ENCODE measurements around the gene C1QTNF1. TPM values are rescaled to one million over a fixed set of nuclear protein-coding genes. Genes with fewer than 3 reads are reported as not detected.

Gene C1QTNF1
- total RNA-seq, 1 experiment from 2014 or later, result 4.0 TPM

GRCh38 chr17:79053251-79053925 lies 29.4 kb downstream of the C1QTNF1 start:
- no TSS peak for BruUV-seq (replicated peaks)
- ATAC-seq, result no peak

More at GRCh38 chr17:79053251-79053925, 29.4 kb downstream of the C1QTNF1 start:
- no peaks in the 10 kb centered on the region for H3K9me2 ChIP-seq (ENCODE audit: insufficient read depth)
- H3K79me2 ChIP-seq (ENCODE audit: insufficient read depth, low read length), result no peaks in the 10 kb centered on the region
- TF ChIP-seq ELF1 (IDR thresholded peaks at IDR 0.05; ENCODE audit: borderline replicate concordance, low read depth), result no peak
- TF ChIP-seq ZBTB33 (IDR thresholded peaks at IDR 0.05; ENCODE audit: extremely low read depth, insufficient replicate concordance, low read length), result no peak
- POLR2A ChIA-PET, result no interaction called here
- no peak overlapping the region for H3K4me2 ChIP-seq (ENCODE audit: low read length)
- RAD21 ChIA-PET (ENCODE audit: low non-redundant PET in 1 of 2, low total read pairs in 2 of 2, uncharacterized antibody in 2 of 2, unreplicated experiment in 2 of 2), result no interaction called here
- H3K4me1 ChIP-seq (ENCODE audit: control insufficient read depth in 1 of 2, insufficient read depth in 2 of 2, low read length in 2 of 2), result no peaks in the 10 kb centered on the region
- H3K27ac ChIP-seq (ENCODE audit: low read depth, low read length), result no peak overlapping the region
- H3K4me3 ChIP-seq (replicated peaks in 1 of 2; ENCODE audit: low read depth in 1 of 2, low read length in 2 of 2), result no peak overlapping the region
- no peak overlapping the region for H2AFZ ChIP-seq (ENCODE audit: low read depth, low read length, poor library complexity, severe bottlenecking)
- H4K20me1 ChIP-seq (ENCODE audit: insufficient read depth), result no peaks in the 10 kb centered on the region
- no peaks in the 10 kb centered on the region for H3K36me3 ChIP-seq (ENCODE audit: control insufficient read depth in 1 of 2, insufficient read depth in 2 of 2, low read length in 2 of 2)
- H3K27me3 ChIP-seq (ENCODE audit: insufficient read depth, low read length), result no peaks in the 10 kb centered on the region
- DNase-seq (ENCODE audit: low read depth, low spot score), result no peak
- CTCF ChIA-PET, result interaction anchor here (1.7 kb wide), 1 partner anchor 12 kb away, joined by 4 read pairs; no protein-coding TSS in a partner anchor
- intact Hi-C loops (cut with micrococcal nuclease), result no loop called here
- H3K9ac ChIP-seq (ENCODE audit: low read length), result no peak overlapping the region
- H3K9me3 ChIP-seq (ENCODE audit: control insufficient read depth in 1 of 2, insufficient read depth in 1 of 2, low read depth in 1 of 2, low read length in 2 of 2), result 0 out of 4 replicates have a peak, but pooled peaks cover 0 to 3% of the 10 kb centered on the region in 2 experiments

Data from HCT116 (cell line).